Activated T-cell treated with anti-CD3 and anti-CD28 coated beads, Interleukin-2, amount 50 U/mL, for 1 hour (primary cell): ENCODE results near the gene MAMDC2.

ENCODE experiments used
- DNase-seq: peaks from one replicate; pipeline ENCODE4 v3.0.0-alpha.2; 2020

MAMDC2 gene

GRCh38 chr9:70111042-70111602, 67.5 kb downstream of the MAMDC2 start:
- peak; percentile 49 for DNase-seq

- no peak for DNase-seq
These were observed 68.1 kb downstream of the MAMDC2 start for GRCh38 chr9:70111641-70112236.

- no peak for DNase-seq
These were observed 69.3 kb downstream of the MAMDC2 start for GRCh38 chr9:70112981-70113380.

GRCh38 chr9:70113403-70114022, 69.9 kb downstream of the MAMDC2 start:
- DNase-seq: no peak

DNA sequence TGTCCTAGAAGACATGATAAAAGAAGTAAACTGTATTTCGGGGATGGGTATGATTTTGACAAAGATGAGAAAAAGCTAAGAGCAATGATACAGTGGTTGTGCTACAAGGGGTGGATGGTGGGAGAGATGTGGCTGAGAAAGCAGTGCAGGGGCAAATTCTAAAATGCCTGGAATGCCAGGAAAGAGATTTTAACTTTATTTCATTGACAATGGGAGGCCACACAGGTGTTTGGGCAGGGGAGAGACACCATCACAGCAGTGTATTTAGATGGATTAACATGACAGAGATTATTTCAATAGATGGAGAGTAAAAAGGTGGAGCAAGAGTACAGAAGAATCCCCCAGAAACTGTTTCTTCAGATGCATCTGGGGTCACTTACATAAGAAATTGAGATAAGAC, 71.2 kb downstream of the MAMDC2 start:
- no peak for DNase-seq

DNA sequence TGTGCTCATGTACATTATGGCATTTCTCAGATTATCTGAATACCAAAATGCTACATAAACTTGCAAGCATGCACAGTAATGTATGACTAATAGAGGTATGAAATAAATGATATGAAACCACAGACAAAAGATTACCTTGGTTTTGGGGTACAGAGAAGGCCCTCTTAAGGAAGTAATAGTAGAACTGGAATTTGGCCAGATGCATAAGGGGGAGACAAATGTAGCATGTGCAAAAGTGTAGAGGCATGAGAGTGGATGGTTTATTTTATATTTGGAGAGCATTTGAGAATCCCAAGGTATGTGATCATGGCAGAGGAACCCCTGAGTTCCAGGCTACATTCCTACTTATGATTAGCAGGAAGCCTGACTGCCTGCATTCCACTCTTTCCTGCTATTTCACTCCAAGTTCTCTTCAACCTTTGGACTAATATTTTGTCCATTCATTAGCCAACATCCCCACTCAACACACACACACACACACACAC, 74.2 kb downstream of the MAMDC2 start:
- no peak for DNase-seq

GRCh38 chr9:70119786-70120185, 76.1 kb downstream of the MAMDC2 start:
- DNase-seq: no peak

DNA sequence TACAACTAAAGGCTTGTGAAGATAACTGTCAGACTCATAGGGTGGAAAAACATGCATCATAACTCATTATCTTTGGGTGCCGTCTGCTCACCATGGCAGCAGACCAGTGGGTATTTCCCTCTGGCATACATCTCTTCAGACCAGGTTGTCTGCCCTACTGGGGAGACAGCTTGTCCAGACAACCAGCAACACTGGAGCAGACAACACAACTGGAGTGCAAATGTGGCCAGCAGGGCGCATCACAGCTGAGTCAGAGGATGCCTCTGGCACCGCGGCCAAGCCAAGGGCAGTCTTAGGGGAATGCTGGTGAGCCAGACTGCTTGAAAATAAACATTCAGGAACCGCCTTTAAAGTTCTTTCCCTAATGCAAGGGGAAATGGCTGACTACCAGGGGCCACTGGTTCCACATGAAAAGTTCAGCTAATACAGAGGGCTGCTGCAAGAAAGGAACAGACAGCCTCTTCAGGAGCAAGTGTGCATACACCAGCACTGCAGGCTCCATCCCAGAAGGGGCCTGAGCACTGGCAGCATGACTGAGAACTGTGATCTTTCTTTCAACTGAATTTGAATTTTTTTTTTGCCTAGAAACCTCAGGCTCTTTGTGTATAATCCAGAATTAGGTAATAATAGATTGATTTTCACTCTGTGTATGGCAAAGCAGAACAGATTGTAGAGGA, 77.3 kb downstream of the MAMDC2 start:
- DNase-seq: no peak

DNA sequence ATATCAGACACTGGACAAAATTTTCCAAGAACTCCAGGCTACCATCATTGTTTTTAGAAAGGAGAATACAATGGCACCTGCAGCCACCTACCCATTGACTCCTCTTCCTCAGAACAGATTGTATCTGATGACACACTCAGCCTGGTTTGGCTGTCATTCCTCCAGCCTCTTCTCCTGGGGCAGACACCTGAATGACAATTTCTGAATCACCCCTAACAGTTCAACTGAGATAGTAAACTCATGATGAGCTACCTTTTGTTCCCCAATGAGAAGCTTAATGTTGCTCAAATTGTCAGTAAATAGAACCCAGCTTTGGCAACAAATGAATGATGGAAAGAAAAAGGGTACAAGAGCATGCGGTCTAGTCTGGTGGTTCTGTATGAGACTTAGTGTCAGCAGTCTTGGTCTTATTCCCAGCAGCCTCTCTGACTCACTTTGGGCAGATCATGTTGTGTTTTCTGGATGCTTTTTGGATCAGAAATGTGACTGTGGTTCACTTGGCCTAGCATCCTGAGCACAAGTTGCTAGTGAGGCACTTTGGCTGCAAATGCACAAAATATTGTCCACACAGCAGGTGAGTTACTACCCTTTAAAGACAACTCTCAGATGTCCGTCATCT, 78.3 kb downstream of the MAMDC2 start:
- no peak for DNase-seq

GRCh38 chr9:70123695-70124094, 80.0 kb downstream of the MAMDC2 start:
- DNase-seq: no peak

DNA sequence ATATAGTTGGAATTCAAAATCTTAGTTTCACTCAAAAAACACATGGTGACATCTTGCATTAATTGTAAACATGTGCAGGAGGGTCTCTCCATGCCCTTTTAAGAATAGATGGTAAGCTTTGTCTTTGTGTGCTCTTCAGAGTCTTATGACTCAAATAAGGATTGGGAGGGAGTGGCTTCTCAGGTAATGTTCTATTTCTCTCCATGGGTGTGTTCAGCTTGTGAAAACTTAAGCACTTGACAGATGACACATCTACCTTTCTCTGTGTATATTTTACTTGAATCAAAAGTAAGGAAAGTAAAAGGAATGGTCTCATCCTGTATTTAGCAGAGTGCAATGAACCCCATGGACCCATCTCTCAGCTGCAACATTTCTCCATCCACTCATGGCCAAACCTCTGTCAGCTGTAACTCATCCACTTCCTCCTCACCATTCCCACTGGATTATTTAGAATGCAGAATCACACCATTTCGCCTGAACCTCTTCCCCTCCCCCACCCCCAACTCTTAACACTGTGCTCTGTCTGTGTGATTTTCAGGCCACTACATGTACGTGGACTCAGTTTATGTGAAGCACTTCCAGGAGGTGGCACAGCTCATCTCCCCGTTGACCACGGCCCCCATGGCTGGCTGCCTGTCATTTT, 82.1 kb downstream of the MAMDC2 start:
- DNase-seq: no peak

DNA sequence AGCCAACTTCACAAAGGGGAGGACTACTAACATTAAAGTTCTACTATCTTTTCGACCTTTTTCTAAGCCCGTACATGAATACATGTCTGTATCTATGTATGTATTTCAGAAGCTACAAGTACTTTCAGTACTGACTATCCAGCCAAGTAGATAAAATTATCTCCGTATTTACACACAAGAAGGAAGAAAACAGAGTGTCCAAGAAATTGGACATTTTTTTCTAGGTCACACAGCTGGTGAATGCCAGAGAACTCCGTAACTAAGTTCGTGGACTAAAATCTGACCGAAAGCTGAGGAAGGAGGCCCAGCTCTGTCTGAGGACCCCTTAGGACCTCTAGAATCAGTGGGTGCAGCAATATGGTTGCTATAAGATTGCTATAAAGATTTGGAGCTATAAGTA, 83.4 kb downstream of the MAMDC2 start:
- no peak for DNase-seq

GRCh38 chr9:70127540-70128416, 84.1 kb downstream of the MAMDC2 start:
- no peak for DNase-seq

DNA sequence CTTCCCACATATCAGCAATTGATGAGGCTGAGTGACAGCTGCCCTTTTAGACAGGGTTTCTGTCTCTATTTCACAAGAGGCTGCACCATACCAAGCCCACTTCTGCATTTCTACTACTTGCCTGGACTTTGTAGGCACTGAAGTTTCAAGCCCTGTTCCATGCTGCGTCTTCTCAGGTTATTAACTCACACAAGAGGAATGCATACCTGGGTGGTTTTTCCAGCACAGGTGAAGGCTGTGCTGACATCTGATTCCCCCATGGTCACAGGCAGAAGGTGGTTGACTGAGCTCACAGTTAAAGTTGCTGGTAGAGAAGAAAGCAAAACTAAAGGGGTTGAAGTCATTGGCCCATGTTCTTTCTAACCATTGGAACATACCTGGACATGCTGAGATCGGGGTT, 86.6 kb downstream of the MAMDC2 start:
- no peak for DNase-seq

DNA sequence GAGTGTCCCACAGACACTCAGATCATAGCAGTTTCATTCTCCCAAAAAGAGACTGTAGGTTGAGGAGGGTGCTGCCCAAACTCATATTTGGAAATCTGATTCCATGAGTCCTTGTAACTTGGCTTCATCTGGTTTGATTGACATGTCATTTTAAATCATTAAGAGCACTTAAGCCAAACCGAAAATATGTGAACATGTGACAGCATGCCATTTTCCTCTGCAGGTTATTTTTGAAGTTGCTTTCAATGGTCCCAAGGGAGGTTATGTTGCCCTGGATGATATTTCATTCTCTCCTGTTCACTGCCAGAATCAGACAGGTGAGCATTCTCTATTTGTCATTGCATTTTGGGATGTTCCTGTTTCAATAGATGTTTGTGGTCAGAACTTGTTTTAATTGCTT, 87.6 kb downstream of the MAMDC2 start:
- DNase-seq: no peak

DNA sequence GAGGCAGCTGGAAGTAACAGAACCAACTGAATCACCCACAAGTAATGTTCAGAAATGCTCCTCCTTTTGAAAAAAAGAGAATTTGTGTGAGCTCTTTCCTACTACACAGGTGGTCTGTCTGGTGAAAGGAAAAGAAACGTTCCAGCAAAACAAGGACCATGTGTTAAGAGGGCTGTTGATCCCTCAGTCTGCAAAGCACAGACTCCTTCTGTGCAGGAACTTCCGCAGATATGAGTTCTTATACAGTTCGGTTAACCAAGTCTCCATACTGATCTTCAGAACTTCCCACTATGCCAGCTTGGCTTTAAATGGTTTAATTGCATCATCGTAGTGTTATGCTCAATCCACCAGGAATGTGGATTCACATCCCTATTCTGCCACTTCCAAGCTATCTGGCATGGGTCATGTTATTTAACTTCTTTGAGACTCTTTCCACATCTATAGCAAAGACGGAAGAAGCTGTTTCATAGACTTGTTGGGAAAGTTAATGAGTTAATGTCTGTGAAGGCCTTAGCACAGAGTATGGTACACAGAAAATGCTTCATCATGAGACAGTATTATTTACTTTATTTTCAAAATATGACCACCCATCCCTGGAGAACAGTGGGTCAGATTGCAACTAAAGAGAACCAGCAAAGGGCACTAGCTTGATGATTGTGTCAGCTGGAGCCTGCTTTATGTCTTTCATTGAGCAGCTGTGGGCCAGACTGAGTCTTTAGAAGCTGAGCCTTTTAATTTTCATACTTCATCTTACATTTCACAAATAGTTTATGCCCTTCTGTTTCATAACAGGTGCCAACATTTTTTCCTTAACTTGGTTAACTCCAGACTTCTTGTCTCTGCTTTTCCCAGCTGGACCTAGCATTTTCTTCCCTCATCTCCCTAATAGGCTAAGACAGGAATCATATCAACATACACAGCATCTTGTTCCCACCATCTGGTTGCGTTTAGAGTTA, 89.9 kb downstream of the MAMDC2 start:
- no peak for DNase-seq

- DNase-seq: no peak
These were observed 90.7 kb downstream of the MAMDC2 start for GRCh38 chr9:70134360-70134759.

- no peak for DNase-seq
These were observed 91.5 kb downstream of the MAMDC2 start for GRCh38 chr9:70135176-70135575.

- no peak for DNase-seq
These were observed 93.0 kb downstream of the MAMDC2 start for GRCh38 chr9:70136632-70137031.

DNA sequence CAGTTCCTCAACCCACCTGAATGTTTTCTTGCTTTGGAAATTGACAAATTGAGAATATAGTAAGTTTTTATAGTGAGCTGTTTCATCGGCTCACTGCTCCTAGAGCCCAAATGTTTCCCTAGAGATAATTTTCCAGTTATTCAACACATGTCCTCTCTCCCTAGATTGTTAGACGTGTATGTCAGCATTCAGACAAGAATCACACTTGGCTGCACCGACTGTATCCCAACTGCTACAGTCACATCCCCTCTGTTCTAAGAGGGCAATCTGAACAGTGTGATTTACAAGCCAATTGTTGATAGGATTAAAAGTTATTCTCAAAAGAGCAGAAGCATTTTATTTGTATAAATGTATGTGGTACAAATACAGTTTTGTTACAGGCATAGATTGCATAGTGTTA, 93.9 kb downstream of the MAMDC2 start:
- no peak for DNase-seq

GRCh38 chr9:70142101-70142500, 98.5 kb downstream of the MAMDC2 start:
- no peak for DNase-seq
